ENCODE results near the gene TNS1.
A peak's percentile ranks its signal among the peaks of the same experiment; 100 is the strongest.

The TNS1 gene

DNA sequence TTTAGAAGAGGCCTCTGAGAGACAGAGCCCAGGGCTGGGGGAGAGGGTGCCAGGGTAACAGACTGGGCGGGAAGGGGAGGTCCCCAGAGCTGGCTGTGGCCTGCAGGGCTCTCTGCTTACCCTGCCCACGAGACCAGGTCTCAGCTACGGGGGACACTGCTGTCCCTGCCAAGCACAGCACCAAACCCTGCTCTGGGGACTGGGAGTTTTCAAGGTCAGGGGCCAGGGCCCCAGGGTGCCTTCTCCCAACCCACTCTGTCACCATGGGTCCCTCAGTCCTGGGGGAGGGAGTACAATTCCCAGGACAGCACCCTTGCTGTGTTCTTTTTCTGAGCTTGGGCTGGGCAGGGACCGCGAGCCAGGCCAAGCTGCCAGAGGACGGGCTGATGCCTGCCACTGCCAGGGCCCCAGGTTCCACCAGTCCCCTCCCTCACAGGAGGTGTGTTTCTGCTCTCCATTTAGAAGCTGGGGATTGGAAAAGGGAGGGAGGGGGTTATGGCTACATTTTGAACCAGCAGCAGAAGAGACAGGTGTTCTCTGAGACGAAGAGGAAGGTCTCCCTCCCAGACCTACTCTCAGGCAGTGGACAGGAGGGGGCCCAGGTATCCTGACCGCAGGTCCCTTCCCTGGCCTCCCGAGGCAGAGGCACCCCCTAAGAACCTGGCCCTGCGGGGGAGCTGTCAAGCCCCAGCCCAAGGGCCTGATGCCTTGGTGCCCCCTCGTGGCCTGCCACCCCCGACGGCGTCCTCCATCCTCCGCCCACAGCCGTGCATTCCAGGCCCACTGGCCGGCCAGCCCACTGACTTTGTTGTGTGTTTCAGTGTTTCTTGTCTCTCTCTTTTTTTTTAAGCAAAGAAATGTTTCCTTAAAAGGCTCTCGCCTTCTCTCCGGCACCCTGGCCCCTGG lies 80.4 kb downstream of the TNS1 start:
- DNase-seq (ENCODE audit: low spot score), result no peak

DNA sequence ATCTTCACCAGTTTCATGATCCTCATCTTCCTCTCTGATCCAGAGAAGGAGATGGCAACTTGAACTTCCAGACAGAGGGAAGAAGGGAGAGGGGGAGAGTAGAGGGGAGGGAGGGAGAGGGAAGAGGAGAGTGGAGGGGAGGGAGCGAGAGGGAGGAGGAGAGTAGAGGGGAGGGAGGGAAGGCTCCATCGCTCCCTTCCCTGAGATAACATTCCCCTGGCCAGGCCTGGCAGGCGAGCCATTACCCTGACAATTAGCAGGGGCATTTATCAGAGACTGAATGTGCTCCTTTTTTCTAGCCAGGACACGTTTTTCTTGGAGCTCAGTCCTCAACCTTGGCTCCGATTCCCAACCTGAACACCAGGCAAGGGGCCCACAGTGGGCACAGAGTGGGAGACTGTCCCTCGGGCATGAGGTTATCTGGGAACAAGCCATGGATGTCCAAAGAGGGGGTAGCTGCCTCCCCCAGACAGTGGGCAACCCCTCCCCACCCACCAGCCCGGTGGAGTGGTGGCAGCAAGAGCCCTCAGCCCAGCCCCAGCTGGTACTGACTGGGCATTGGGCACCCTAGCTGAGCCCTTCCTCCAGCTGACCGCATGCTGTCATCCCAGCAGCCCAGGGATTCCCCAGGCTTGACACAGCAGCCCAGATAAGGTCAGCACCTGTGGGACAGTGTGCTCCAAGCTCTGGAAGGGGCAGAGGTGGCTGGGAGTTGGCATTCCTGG lies 81.8 kb downstream of the TNS1 start:
- no peak for DNase-seq (ENCODE audit: low spot score)
- TF ChIP-seq, protein P1, sequence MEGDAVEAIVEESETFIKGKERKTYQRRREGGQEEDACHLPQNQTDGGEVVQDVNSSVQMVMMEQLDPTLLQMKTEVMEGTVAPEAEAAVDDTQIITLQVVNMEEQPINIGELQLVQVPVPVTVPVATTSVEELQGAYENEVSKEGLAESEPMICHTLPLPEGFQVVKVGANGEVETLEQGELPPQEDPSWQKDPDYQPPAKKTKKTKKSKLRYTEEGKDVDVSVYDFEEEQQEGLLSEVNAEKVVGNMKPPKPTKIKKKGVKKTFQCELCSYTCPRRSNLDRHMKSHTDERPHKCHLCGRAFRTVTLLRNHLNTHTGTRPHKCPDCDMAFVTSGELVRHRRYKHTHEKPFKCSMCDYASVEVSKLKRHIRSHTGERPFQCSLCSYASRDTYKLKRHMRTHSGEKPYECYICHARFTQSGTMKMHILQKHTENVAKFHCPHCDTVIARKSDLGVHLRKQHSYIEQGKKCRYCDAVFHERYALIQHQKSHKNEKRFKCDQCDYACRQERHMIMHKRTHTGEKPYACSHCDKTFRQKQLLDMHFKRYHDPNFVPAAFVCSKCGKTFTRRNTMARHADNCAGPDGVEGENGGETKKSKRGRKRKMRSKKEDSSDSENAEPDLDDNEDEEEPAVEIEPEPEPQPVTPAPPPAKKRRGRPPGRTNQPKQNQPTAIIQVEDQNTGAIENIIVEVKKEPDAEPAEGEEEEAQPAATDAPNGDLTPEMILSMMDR (IDR thresholded peaks at IDR 0.05; ENCODE audit: poor library complexity, severe bottlenecking), result no peak

More for the DNA sequence above, 80.4 kb downstream of the TNS1 start:
- no peak for ATAC-seq (ENCODE audit: low read depth)
- H3K36me3 ChIP-seq (ENCODE audit: low read depth), result no peaks in the 10 kb centered on the region
- H3K27ac ChIP-seq (ENCODE audit: poor library complexity, severe bottlenecking), result no peak overlapping the region
- H3K4me3 ChIP-seq (ENCODE audit: severe bottlenecking), result no peak overlapping the region
- H3K27me3 ChIP-seq (ENCODE audit: insufficient read depth, poor library complexity, severe bottlenecking), result no peaks in the 10 kb centered on the region
- peaks cover 17% of the 10 kb centered on the region for H3K4me1 ChIP-seq (ENCODE audit: insufficient read depth, poor library complexity, severe bottlenecking)
- H3K9me3 ChIP-seq (ENCODE audit: severe bottlenecking), result no peaks in the 10 kb centered on the region
- TF ChIP-seq, protein P1 (IDR thresholded peaks at IDR 0.05; ENCODE audit: poor library complexity, severe bottlenecking), result no peak

DNA sequence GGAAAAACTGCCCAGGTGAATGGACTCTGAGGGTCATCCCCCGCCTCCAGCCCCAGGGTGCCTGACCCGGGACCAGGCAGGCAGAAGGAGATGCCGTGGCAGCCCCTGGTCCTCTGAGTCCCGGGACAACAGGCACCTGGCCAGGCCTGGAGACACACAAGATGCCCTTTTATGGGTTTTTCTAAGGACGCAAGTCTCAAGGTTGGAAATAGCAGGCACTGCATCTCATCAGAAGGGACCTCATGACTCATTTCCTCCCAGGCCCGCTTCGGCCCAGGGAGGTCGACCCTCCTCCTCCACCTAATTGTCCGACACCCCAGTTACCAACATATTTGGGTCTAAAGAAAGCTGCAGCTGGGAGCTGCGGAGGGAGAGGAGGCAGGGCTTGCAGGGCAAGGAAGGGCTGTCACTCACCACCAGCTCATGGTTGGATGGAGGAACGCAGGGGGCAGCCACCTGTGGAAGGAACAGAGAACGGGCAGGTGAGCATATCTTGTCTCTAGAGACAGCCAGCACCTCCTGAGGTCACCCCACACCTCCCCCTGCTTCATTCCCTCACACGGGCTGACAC lies 82.9 kb downstream of the TNS1 start:
- ATAC-seq (ENCODE audit: low read depth) (no peak), DNase-seq (ENCODE audit: low spot score) (no peak)
- Histone ChIP-seq H3K27ac (ENCODE audit: poor library complexity, severe bottlenecking) (no peak overlapping the region), H3K4me3 (ENCODE audit: severe bottlenecking) (no peak overlapping the region), H3K36me3 (ENCODE audit: low read depth) (no peaks in the 10 kb centered on the region), H3K27me3 (ENCODE audit: insufficient read depth, poor library complexity, severe bottlenecking) (no peaks in the 10 kb centered on the region), H3K4me1 (ENCODE audit: insufficient read depth, poor library complexity, severe bottlenecking) (peaks cover 17% of the 10 kb centered on the region), H3K9me3 (ENCODE audit: severe bottlenecking) (no peaks in the 10 kb centered on the region)
- TF ChIP-seq, protein P1 (IDR thresholded peaks at IDR 0.05; ENCODE audit: poor library complexity, severe bottlenecking), result no peak

More for the DNA sequence above, 81.8 kb downstream of the TNS1 start:
- H3K27ac ChIP-seq (ENCODE audit: poor library complexity, severe bottlenecking), result no peak overlapping the region
- H3K36me3 ChIP-seq (ENCODE audit: low read depth), result no peaks in the 10 kb centered on the region
- peak; percentile 26; the same call in 1 of the 3 replicates for ATAC-seq (ENCODE audit: low read depth)
- H3K4me3 ChIP-seq (ENCODE audit: severe bottlenecking), result no peak overlapping the region
- H3K9me3 ChIP-seq (ENCODE audit: severe bottlenecking), result no peaks in the 10 kb centered on the region
- H3K4me1 ChIP-seq (ENCODE audit: insufficient read depth, poor library complexity, severe bottlenecking), result peaks cover 17% of the 10 kb centered on the region
- H3K27me3 ChIP-seq (ENCODE audit: insufficient read depth, poor library complexity, severe bottlenecking), result no peaks in the 10 kb centered on the region

DNA sequence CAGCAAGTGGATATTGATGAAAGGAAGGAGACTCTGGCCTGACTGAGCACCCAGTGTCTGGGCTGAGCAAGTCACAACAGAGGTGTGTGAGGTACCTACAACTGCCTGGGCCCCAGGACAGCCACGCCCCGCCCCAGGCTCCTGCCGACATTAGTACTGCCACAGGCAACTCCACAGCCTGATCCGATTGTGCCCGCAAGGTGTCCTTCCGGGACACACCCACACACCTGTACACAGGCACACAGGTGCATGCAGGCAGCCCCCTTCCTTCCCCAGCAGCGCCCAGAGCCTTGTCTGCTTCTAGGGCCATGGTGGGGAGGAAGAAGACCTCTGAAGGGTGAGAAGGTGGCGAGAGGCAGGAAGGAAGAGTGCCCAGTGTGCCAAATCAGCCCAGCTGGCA lies 83.6 kb downstream of the TNS1 start:
- ATAC-seq (ENCODE audit: low read depth) (0 out of 3 replicates have a peak, but pooled peaks have one; percentile 24), DNase-seq (ENCODE audit: low spot score) (no peak)
- Histone ChIP-seq H3K36me3 (ENCODE audit: low read depth) (no peaks in the 10 kb centered on the region), H3K4me1 (ENCODE audit: insufficient read depth, poor library complexity, severe bottlenecking) (peaks cover 17% of the 10 kb centered on the region), H3K9me3 (ENCODE audit: severe bottlenecking) (no peaks in the 10 kb centered on the region), H3K4me3 (ENCODE audit: severe bottlenecking) (no peak overlapping the region), H3K27me3 (ENCODE audit: insufficient read depth, poor library complexity, severe bottlenecking) (no peaks in the 10 kb centered on the region), H3K27ac (ENCODE audit: poor library complexity, severe bottlenecking) (no peak overlapping the region)
- TF ChIP-seq, protein P1 (IDR thresholded peaks at IDR 0.05; ENCODE audit: poor library complexity, severe bottlenecking), result no peak

Measured in RWPE2 (cell line).